Neural crest cell (in vitro differentiated cells): ENCODE data around the gene PKMYT1. TPM values are rescaled to one million over a fixed set of nuclear protein-coding genes. Genes with fewer than 3 reads are reported as not detected.

Experiments
- DNase-seq: peaks from one replicate; pipeline ENCODE4 v3.0.0; 2021; ENCODE audit warnings: low read depth, mixed read lengths, low spot score
- H3K27ac Mint-ChIP-seq: one replicate; pipeline ENCODE4 v1.8.0; 2021; ENCODE audit warnings: mild to moderate bottlenecking, mixed read lengths; ENCODE audit not compliant: unreplicated experiment
- H3K27me3 Mint-ChIP-seq: 2 replicates; pipeline ENCODE4 v1.8.0; 2021; ENCODE audit warnings: low read depth, mild to moderate bottlenecking, mixed read lengths
- H3K36me3 Mint-ChIP-seq: 2 replicates; pipeline ENCODE4 v1.8.0; 2021; ENCODE audit warnings: low read depth, mild to moderate bottlenecking, mixed read lengths
- H3K4me1 Mint-ChIP-seq: 2 replicates; pipeline ENCODE4 v1.8.0; 2021; ENCODE audit warnings: mixed read lengths
- H3K4me3 Mint-ChIP-seq: one replicate; pipeline ENCODE4 v1.8.0; 2021; ENCODE audit warnings: mild to moderate bottlenecking, mixed read lengths
- H3K9me3 Mint-ChIP-seq: 2 replicates; pipeline ENCODE4 v1.8.0; 2021; ENCODE audit warnings: mixed read lengths
- CTCF ChIP-seq: fragments of 200-600 bp; sonication (generic); conservative IDR thresholded peaks from 2 replicates; pipeline ENCODE4 v1.5.0; 2021; ENCODE audit warnings: antibody characterized with exemption, mild to moderate bottlenecking
- total RNA-seq: library from RNA; stranded (reverse); gene quantifications from 2 replicates; pipeline ENCODE4 v1.2.1, GENCODE V29; 2021

Gene PKMYT1
- total RNA-seq, 1 donor from 2014 or later = 82.2 TPM

GRCh38 chr16:3022684-3023414 is 42.6 kb upstream of the PKMYT1 start:
- peak overlapping the region; percentile 50 for H3K27ac Mint-ChIP-seq
- H3K27me3 Mint-ChIP-seq = peaks cover 35% of the 10 kb centered on the region
- peaks cover 2% of the 10 kb centered on the region for H3K36me3 Mint-ChIP-seq
- H3K4me3 Mint-ChIP-seq = peak overlapping the region; percentile 96
- DNase-seq = no peak
- H3K9me3 Mint-ChIP-seq = no peaks in the 10 kb centered on the region
- no peak for TF ChIP-seq CTCF
- H3K4me1 Mint-ChIP-seq = peaks cover 41% of the 10 kb centered on the region

GRCh38 chr16:3022208-3022683 is 42.0 kb upstream of the PKMYT1 start:
- TF ChIP-seq CTCF = no peak
- Mint-ChIP-seq H3K27ac (peak overlapping the region; percentile 27), H3K4me3 (peak overlapping the region; percentile 96), H3K4me1 (peaks cover 41% of the 10 kb centered on the region), H3K27me3 (peaks cover 38% of the 10 kb centered on the region), H3K36me3 (peaks cover 2% of the 10 kb centered on the region), H3K9me3 (no peaks in the 10 kb centered on the region)
- no peak for DNase-seq

GRCh38 chr16:3021449-3022207 is 41.4 kb upstream of the PKMYT1 start:
- H3K27me3 Mint-ChIP-seq = peaks cover 44% of the 10 kb centered on the region
- H3K27ac Mint-ChIP-seq = peak overlapping the region; percentile 72
- H3K36me3 Mint-ChIP-seq = peaks cover 2% of the 10 kb centered on the region
- DNase-seq = peak; percentile 79
- TF ChIP-seq CTCF = peak; percentile 44
- no peaks in the 10 kb centered on the region for H3K9me3 Mint-ChIP-seq
- H3K4me3 Mint-ChIP-seq = peak overlapping the region; percentile 96
- H3K4me1 Mint-ChIP-seq = peaks cover 41% of the 10 kb centered on the region

GRCh38 chr16:3020604-3021448 is 40.6 kb upstream of the PKMYT1 start:
- peak overlapping the region; percentile 96 for H3K4me3 Mint-ChIP-seq
- H3K9me3 Mint-ChIP-seq = no peaks in the 10 kb centered on the region
- no peak for DNase-seq
- no peak for TF ChIP-seq CTCF
- H3K36me3 Mint-ChIP-seq = peaks cover 2% of the 10 kb centered on the region
- peaks cover 52% of the 10 kb centered on the region for H3K27me3 Mint-ChIP-seq
- H3K27ac Mint-ChIP-seq = peak overlapping the region; percentile 72
- peaks cover 41% of the 10 kb centered on the region for H3K4me1 Mint-ChIP-seq

- Mint-ChIP-seq H3K27me3 (peaks cover 57% of the 10 kb centered on the region), H3K9me3 (no peaks in the 10 kb centered on the region), H3K27ac (peak within 1 kb of the TSS; percentile 72), H3K4me3 (peak within 1 kb of the TSS; percentile 96), H3K4me1 (peaks cover 41% of the 10 kb centered on the region), H3K36me3 (peaks cover 2% of the 10 kb centered on the region)
- no peak for TF ChIP-seq CTCF
- DNase-seq = peak; percentile 59
These were observed 40.0 kb upstream of the PKMYT1 start, which contains the start of gene TNFRSF12A for GRCh38 chr16:3020247-3020603. TNFRSF12A (plus strand) TSS chr16:3020368; CDS start chr16:3020398, 30 bp downstream.
